ENCODE data around the gene NEK6.

The NEK6 gene

DNA sequence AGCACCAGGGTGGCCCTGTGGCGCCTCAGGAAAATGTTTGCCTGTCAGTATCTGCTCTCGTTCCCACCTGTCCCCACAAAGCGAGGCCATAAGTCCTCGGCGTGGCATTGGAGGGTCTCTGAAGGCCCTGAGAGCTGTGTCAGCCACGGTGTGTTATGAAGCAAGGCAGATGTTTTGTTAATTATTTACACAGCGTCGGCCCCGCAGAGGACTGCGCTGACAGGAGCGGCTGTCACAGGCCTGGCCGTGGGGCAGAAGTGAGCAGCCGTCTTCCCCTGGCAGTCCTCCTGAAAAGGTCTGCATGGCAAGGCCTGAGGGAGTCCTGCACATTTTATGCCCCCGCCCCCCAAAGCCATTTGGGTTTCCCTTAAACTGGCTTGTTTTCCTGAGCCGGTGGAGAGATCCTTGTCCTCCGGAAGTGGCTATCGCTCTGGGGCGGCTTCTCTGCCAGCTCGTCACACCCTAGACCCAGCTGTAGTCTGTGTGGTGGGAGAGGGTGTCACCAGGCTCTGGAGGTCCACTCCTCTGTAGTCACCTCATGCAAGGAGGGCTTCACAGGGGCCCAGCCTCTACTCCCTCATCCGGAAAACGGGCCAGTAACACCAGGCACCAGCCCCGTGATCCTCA lies 6.2 kb downstream of the NEK6 start:
- Histone ChIP-seq H3K27me3 (ENCODE audit: low read depth, low read length) (no peaks in the 10 kb centered on the region), H3K4me3 (ENCODE audit: low read depth in 1 of 2, low read length in 2 of 2) (no peak overlapping the region), H3K9me3 (ENCODE audit: control insufficient read depth in 1 of 2, low read length in 2 of 2) (no peaks in the 10 kb centered on the region), H3K36me3 (ENCODE audit: control insufficient read depth in 1 of 2, insufficient read depth in 2 of 2, low read length in 2 of 2) (peaks cover 0 to 9% of the 10 kb centered on the region in 2 donors), H3K4me1 (ENCODE audit: control insufficient read depth in 1 of 2, insufficient read depth in 2 of 2, low read length in 2 of 2) (peaks cover 47 to 51% of the 10 kb centered on the region in 2 donors), H3K27ac (ENCODE audit: low read length) (peak overlapping the region; percentile 43)

- peaks cover 0 to 4% of the 10 kb centered on the region in 2 donors for H3K36me3 ChIP-seq (ENCODE audit: control insufficient read depth in 1 of 2, insufficient read depth in 2 of 2, low read length in 2 of 2)
- H3K4me3 ChIP-seq (ENCODE audit: low read depth in 1 of 2, low read length in 2 of 2), result no peak overlapping the region
- peaks cover 42 to 53% of the 10 kb centered on the region in 2 donors for H3K4me1 ChIP-seq (ENCODE audit: control insufficient read depth in 1 of 2, insufficient read depth in 2 of 2, low read length in 2 of 2)
- H3K27ac ChIP-seq (ENCODE audit: low read length), result no peak overlapping the region
- no peaks in the 10 kb centered on the region for H3K27me3 ChIP-seq (ENCODE audit: low read depth, low read length)
- no peaks in the 10 kb centered on the region for H3K9me3 ChIP-seq (ENCODE audit: control insufficient read depth in 1 of 2, low read length in 2 of 2)
Observed at GRCh38 chr9:124264823-124265233, 7.1 kb downstream of the NEK6 start.

- no peaks in the 10 kb centered on the region for H3K9me3 ChIP-seq (ENCODE audit: control insufficient read depth in 1 of 2, low read length in 2 of 2)
- H3K4me3 ChIP-seq (ENCODE audit: low read depth in 1 of 2, low read length in 2 of 2), result no peak overlapping the region
- no peaks in the 10 kb centered on the region for H3K27me3 ChIP-seq (ENCODE audit: low read depth, low read length)
- no peak overlapping the region for H3K27ac ChIP-seq (ENCODE audit: low read length)
- H3K4me1 ChIP-seq (ENCODE audit: control insufficient read depth in 1 of 2, insufficient read depth in 2 of 2, low read length in 2 of 2), result peaks cover 37 to 57% of the 10 kb centered on the region in 2 donors
- peaks cover 0 to 4% of the 10 kb centered on the region in 2 donors for H3K36me3 ChIP-seq (ENCODE audit: control insufficient read depth in 1 of 2, insufficient read depth in 2 of 2, low read length in 2 of 2)
Observed at GRCh38 chr9:124265551-124265950, 7.8 kb downstream of the NEK6 start.

DNA sequence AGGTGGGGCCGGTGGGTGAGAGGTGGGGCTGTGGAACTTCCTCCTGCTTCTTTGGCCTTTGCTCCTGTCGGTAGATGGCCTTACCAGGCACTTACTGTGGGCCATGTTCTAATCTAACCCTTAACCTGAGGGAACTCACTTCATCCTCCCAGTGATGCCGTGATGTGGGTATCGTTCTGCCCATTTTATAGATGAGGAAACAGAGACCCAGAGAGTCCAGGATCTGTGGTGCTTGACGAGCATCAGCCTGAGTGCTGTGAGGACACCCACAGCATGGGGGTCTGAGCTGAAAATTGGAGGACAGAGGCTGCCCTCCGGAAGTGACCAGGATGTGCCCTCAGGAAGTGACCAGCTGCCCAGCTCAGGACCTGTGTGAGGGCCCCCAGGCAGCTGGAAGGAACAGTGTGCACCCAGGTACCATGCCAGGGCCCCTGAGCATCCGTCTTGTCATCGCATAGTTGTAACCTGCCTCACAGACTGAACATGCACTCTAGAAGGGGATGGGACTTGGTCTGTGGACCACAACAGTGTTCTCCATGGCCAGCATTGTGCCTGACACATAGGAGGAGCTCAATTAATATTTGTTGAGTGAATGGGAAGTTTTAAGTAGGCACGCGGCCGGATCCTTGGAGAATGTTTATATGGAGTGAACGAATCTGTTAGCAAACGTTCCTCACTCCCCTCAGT lies 8.5 kb downstream of the NEK6 start:
- Histone ChIP-seq H3K4me3 (ENCODE audit: low read depth in 1 of 2, low read length in 2 of 2) (no peak overlapping the region), H3K4me1 (ENCODE audit: control insufficient read depth in 1 of 2, insufficient read depth in 2 of 2, low read length in 2 of 2) (peaks cover 30 to 57% of the 10 kb centered on the region in 2 donors), H3K27me3 (ENCODE audit: low read depth, low read length) (no peaks in the 10 kb centered on the region), H3K36me3 (ENCODE audit: control insufficient read depth in 1 of 2, insufficient read depth in 2 of 2, low read length in 2 of 2) (peaks cover 0 to 4% of the 10 kb centered on the region in 2 donors), H3K27ac (ENCODE audit: low read length) (peak overlapping the region; percentile 53), H3K9me3 (ENCODE audit: control insufficient read depth in 1 of 2, low read length in 2 of 2) (no peaks in the 10 kb centered on the region)

DNA sequence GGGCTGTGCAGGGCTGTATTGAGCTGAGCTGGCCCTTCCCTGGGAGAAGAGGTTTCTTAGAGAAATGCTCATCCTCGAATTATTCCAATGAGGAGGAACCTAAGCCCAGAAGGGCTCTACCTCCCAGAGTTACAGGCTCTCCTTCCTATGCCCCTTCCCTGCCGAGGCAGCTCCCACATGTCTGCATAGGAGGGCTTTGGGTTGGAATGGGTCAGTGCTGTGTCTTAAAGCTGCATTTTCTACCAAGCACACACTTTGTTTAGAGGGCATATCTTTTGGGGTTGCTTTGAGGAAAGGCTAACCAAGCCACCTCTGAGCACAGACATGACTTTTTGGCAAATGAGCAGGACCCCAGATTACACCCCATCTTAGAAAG lies 9.1 kb downstream of the NEK6 start:
- Histone ChIP-seq H3K4me1 (ENCODE audit: control insufficient read depth in 1 of 2, insufficient read depth in 2 of 2, low read length in 2 of 2) (peaks cover 25 to 59% of the 10 kb centered on the region in 2 donors), H3K27me3 (ENCODE audit: low read depth, low read length) (no peaks in the 10 kb centered on the region), H3K4me3 (ENCODE audit: low read depth in 1 of 2, low read length in 2 of 2) (no peak overlapping the region), H3K27ac (ENCODE audit: low read length) (peak overlapping the region; percentile 53), H3K36me3 (ENCODE audit: control insufficient read depth in 1 of 2, insufficient read depth in 2 of 2, low read length in 2 of 2) (no peaks in the 10 kb centered on the region), H3K9me3 (ENCODE audit: control insufficient read depth in 1 of 2, low read length in 2 of 2) (no peaks in the 10 kb centered on the region)

- Histone ChIP-seq H3K4me1 (ENCODE audit: control insufficient read depth in 1 of 2, insufficient read depth in 2 of 2, low read length in 2 of 2) (peaks cover 24 to 60% of the 10 kb centered on the region in 2 donors), H3K4me3 (ENCODE audit: low read depth in 1 of 2, low read length in 2 of 2) (no peak overlapping the region), H3K27ac (ENCODE audit: low read length) (peak overlapping the region; percentile 53)
Observed at GRCh38 chr9:124267271-124267807, 9.6 kb downstream of the NEK6 start.

DNA sequence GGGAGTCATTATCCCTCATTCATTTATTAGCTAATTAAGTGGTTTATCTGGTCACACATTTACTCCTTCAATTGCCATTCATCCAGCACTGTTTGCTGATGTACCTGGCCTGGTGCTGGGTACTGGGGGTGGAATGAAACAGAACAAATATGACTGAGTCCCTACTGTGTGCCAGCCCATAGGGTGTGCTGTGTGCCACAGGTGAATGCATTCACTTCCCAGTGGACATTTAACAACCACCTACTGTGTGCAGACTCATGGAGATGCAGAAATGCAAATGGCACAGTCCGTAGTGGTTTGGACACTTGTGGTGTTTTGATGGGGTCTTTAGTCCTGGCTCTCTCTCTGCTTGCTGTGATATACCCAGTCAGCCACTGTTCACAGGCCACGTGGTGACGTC lies 10.5 kb downstream of the NEK6 start:
- H3K4me1 ChIP-seq (ENCODE audit: control insufficient read depth in 1 of 2, insufficient read depth in 2 of 2, low read length in 2 of 2), result peaks cover 19 to 59% of the 10 kb centered on the region in 2 donors
- no peak overlapping the region for H3K27ac ChIP-seq (ENCODE audit: low read length)
- no peaks in the 10 kb centered on the region for H3K27me3 ChIP-seq (ENCODE audit: low read depth, low read length)
- no peaks in the 10 kb centered on the region for H3K36me3 ChIP-seq (ENCODE audit: control insufficient read depth in 1 of 2, insufficient read depth in 2 of 2, low read length in 2 of 2)
- no peak overlapping the region for H3K4me3 ChIP-seq (ENCODE audit: low read depth in 1 of 2, low read length in 2 of 2)
- no peaks in the 10 kb centered on the region for H3K9me3 ChIP-seq (ENCODE audit: control insufficient read depth in 1 of 2, low read length in 2 of 2)

More at GRCh38 chr9:124267271-124267807, 9.6 kb downstream of the NEK6 start:
- no peaks in the 10 kb centered on the region for H3K36me3 ChIP-seq (ENCODE audit: control insufficient read depth in 1 of 2, insufficient read depth in 2 of 2, low read length in 2 of 2)
- no peaks in the 10 kb centered on the region for H3K9me3 ChIP-seq (ENCODE audit: control insufficient read depth in 1 of 2, low read length in 2 of 2)
- H3K27me3 ChIP-seq (ENCODE audit: low read depth, low read length), result no peaks in the 10 kb centered on the region

DNA sequence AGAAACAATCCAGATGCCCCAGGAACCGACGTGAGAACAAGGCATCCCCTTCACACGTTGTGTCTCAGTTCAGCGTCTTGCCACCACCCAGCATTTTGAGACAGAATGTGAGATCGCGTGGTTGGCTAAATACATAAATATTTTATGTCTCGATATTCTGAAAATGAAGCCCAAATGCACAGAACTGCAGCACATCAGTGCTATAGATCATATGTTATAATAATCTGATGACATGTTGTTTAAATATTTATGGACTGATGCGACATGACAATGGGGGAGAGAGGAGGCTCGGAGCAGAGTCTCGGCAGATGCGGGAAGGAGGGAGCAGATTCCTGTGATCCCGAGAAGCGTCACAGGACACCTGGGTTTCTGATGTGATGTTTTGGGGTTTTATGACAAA lies 10.9 kb downstream of the NEK6 start:
- no peaks in the 10 kb centered on the region for H3K27me3 ChIP-seq (ENCODE audit: low read depth, low read length)
- no peak overlapping the region for H3K4me3 ChIP-seq (ENCODE audit: low read depth in 1 of 2, low read length in 2 of 2)
- H3K27ac ChIP-seq (ENCODE audit: low read length), result no peak overlapping the region
- no peaks in the 10 kb centered on the region for H3K9me3 ChIP-seq (ENCODE audit: control insufficient read depth in 1 of 2, low read length in 2 of 2)
- H3K4me1 ChIP-seq (ENCODE audit: control insufficient read depth in 1 of 2, insufficient read depth in 2 of 2, low read length in 2 of 2), result peaks cover 17 to 60% of the 10 kb centered on the region in 2 donors
- no peaks in the 10 kb centered on the region for H3K36me3 ChIP-seq (ENCODE audit: control insufficient read depth in 1 of 2, insufficient read depth in 2 of 2, low read length in 2 of 2)

- Histone ChIP-seq H3K36me3 (ENCODE audit: control insufficient read depth in 1 of 2, insufficient read depth in 2 of 2, low read length in 2 of 2) (no peaks in the 10 kb centered on the region), H3K4me3 (ENCODE audit: low read depth in 1 of 2, low read length in 2 of 2) (no peak overlapping the region), H3K27me3 (ENCODE audit: low read depth, low read length) (no peaks in the 10 kb centered on the region), H3K27ac (ENCODE audit: low read length) (no peak overlapping the region), H3K9me3 (ENCODE audit: control insufficient read depth in 1 of 2, low read length in 2 of 2) (no peaks in the 10 kb centered on the region), H3K4me1 (ENCODE audit: control insufficient read depth in 1 of 2, insufficient read depth in 2 of 2, low read length in 2 of 2) (peaks cover 17 to 63% of the 10 kb centered on the region in 2 donors)
Observed at GRCh38 chr9:124269556-124269955, 11.8 kb downstream of the NEK6 start.

DNA sequence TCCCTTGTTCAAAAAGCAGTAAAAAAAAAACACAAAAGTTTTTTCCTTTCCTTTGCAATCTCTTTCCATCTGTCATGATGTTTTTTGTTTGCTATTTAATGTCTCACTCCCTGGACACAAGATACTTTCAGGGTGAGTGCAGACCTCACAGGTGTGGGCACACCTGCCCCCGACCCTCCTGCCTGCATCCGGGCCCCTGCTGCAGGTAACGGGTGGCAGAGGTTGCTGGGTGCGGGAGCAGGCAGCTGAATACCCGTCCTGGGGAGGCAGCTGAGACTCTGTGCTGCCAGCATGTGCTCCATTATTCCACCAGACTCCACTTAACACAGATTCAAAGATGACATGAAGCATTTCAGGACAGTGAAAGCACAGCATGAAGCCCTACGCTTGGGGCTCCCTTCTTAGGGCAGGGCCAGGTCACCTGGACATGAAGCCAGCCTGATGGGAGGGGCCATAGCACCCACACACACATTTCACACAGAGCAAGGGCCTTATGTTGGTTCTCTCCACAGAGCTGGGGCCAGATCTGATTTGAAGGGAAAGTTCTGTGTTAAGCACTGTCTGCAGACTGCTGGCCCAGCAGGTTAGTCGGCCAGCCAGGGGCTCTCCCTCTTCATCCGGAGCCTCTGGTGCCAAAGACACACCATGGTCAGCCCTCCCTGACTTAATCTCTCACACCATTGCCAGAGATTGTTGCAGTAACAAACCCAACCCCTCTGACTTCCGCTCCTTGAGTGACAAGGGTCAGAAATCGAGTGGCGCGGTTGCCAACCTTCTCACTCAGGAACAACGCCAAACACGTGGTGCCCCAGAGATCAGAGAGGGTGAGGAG lies 13.0 kb downstream of the NEK6 start:
- H3K36me3 ChIP-seq (ENCODE audit: control insufficient read depth in 1 of 2, insufficient read depth in 2 of 2, low read length in 2 of 2), result no peaks in the 10 kb centered on the region
- H3K4me1 ChIP-seq (ENCODE audit: control insufficient read depth in 1 of 2, insufficient read depth in 2 of 2, low read length in 2 of 2), result peaks cover 15 to 74% of the 10 kb centered on the region in 2 donors
- H3K27ac ChIP-seq (ENCODE audit: low read length), result no peak overlapping the region
- H3K9me3 ChIP-seq (ENCODE audit: control insufficient read depth in 1 of 2, low read length in 2 of 2), result no peaks in the 10 kb centered on the region
- no peak overlapping the region for H3K4me3 ChIP-seq (ENCODE audit: low read depth in 1 of 2, low read length in 2 of 2)
- no peaks in the 10 kb centered on the region for H3K27me3 ChIP-seq (ENCODE audit: low read depth, low read length)

DNA sequence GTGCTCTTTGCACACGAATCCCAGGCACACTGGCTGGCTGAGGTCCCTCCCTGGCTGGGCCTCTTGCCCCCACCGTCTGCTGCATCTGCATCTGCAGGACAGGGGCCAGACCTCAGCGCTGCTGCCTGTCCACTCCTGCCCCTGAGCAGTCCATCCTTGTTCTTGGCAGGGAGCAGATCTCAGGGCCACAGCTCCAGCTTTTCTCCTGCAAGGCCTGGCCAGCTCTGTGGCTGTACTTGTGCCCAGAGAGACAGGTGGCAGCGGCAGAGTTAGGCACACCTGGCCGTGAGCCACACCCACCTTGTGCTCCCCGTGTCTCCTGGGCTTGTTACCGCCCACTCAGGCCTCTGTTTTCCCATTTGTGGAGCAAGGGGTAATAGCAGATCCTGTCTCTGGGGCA lies 13.9 kb downstream of the NEK6 start:
- H3K36me3 ChIP-seq (ENCODE audit: control insufficient read depth in 1 of 2, insufficient read depth in 2 of 2, low read length in 2 of 2), result no peaks in the 10 kb centered on the region
- H3K4me1 ChIP-seq (ENCODE audit: control insufficient read depth in 1 of 2, insufficient read depth in 2 of 2, low read length in 2 of 2), result peaks cover 6 to 74% of the 10 kb centered on the region in 2 donors
- H3K27ac ChIP-seq (ENCODE audit: low read length), result peak overlapping the region; percentile 26
- no peak overlapping the region for H3K4me3 ChIP-seq (ENCODE audit: low read depth in 1 of 2, low read length in 2 of 2)
- H3K27me3 ChIP-seq (ENCODE audit: low read depth, low read length), result no peaks in the 10 kb centered on the region
- H3K9me3 ChIP-seq (ENCODE audit: control insufficient read depth in 1 of 2, low read length in 2 of 2), result no peaks in the 10 kb centered on the region
